SJCRH30 (cell line): ENCODE results near the gene CCDC57. TPM values are rescaled to one million over a fixed set of nuclear protein-coding genes. Genes with fewer than 3 reads are reported as not detected.

Experiments
- DNase-seq, 2 experiments: peaks; one replicate each; pipeline ENCODE4 v3.0.0-alpha.2; 2015 to 2020
- H3K27ac ChIP-seq: fragments of 250-450 bp; sonication (Bioruptor Pico); 2 replicates; pipeline ENCODE4 v1.5.1; 2020; ENCODE audit warnings: mild to moderate bottlenecking, moderate library complexity
- H3K27me3 ChIP-seq: fragments of 250-450 bp; sonication (Bioruptor Pico); 2 replicates; pipeline ENCODE4 v1.5.1; 2020; ENCODE audit warnings: mild to moderate bottlenecking, moderate library complexity
- H3K36me3 ChIP-seq: fragments of 250-450 bp; sonication (Bioruptor Pico); 2 replicates; pipeline ENCODE4 v1.5.1; 2020; ENCODE audit warnings: mild to moderate bottlenecking, moderate library complexity
- H3K4me1 ChIP-seq: fragments of 250-450 bp; sonication (Bioruptor Pico); 2 replicates; pipeline ENCODE4 v1.5.1; 2020; ENCODE audit warnings: mild to moderate bottlenecking, moderate library complexity
- H3K4me3 ChIP-seq: fragments of 250-450 bp; sonication (Bioruptor Pico); 2 replicates; pipeline ENCODE4 v1.5.1; 2020; ENCODE audit warnings: mild to moderate bottlenecking, moderate library complexity
- H3K9me3 ChIP-seq: fragments of 250-450 bp; sonication (Bioruptor Pico); replicated peaks from 2 replicates; pipeline ENCODE4 v1.5.1; 2020; ENCODE audit warnings: mild to moderate bottlenecking, moderate library complexity
- total RNA-seq: library from RNA; depleted of rRNA; stranded (reverse); fragments of >200 nt; shearing (Covaris generic); gene quantifications from 2 replicates; pipeline ENCODE4 v1.2.3, GENCODE V29; 2014

Gene CCDC57
- total RNA-seq, 1 experiment from 2014 or later = 23.5 TPM

DNA sequence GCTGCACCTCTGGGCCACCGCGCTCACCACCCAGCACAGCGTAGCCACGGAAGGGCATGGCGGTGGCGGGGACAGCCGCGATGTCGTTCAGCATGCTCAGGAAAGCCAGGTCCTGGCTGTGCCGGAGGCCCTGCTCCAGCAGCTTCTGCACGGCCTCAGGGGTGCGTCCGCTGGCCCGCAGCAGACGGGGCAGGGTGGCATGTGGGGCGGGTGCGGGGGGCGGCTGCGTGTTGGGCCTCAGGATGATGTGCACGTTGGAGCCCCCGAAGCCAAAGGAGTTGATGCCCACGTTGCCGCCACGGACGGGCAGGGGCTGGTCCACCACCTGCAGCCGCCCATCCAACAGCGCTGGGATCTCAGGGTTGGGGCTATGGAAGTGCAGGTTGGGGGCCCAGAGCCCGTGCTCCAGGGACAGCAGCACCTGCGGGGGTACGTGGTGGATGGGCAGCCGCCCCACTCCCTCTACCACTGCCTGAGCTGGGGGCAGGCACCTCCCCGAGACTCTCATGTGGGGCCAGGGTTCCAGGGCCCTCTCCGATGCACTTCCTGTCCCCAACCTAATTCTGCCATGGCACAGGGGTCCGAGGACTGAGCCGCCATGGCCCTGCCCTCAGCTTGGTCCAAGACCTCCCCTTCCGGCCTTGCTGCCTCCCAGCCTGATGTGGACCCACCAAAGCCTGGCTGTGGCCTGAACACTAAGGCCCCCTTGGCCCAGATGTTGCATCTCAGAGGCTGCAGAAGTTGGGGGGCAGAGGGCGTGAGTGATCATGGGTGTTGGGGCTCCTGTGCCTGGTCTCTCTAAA, 121.2 kb downstream of the CCDC57 start:
- no peak for DNase-seq
- Histone ChIP-seq H3K4me3 (no peak overlapping the region), H3K9me3 (no peaks in the 10 kb centered on the region), H3K27ac (no peak overlapping the region), H3K27me3 (no peaks in the 10 kb centered on the region), H3K4me1 (peaks cover 3% of the 10 kb centered on the region; the same call in 1 of the 2 replicates), H3K36me3 (peaks cover 96% of the 10 kb centered on the region)

DNA sequence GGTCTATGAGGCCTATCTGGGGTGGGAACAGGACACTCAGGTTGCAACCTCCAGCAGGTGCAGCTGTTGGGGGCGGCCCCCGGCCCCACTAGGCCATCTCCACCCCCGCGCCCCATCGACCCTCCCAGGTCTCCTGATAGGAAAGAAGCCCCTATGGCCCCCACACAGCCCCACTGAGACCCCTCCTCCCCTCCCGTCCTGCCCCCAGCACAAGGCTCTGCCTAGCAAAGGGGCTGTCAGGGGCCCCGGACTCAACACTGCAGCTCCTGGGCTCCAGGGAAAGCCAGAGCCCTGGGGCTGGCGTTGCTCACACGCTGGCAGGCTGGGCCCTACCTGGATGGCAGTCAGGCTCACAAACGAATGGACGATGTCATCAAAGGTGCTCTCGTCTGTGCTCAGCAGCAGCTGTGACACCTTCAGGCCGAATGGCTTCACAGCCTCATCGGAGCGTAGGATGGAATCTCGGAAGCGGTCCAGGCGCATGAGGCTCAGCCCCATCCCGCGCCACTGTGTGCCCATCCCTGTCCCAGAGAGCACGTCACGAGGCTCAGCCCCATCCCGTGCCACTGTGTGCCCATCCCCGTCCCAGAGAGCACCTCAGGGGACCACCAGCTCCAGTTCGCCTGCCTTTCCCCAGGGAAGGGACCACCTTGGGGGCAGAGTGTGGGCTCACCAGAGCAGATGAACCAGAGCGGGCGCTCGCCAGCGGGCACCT, 121.9 kb downstream of the CCDC57 start:
- Histone ChIP-seq H3K9me3 (no peaks in the 10 kb centered on the region), H3K4me1 (no peaks in the 10 kb centered on the region), H3K36me3 (peaks cover 96% of the 10 kb centered on the region), H3K27me3 (no peaks in the 10 kb centered on the region), H3K4me3 (no peak overlapping the region), H3K27ac (no peak overlapping the region)
- DNase-seq = no peak

DNA sequence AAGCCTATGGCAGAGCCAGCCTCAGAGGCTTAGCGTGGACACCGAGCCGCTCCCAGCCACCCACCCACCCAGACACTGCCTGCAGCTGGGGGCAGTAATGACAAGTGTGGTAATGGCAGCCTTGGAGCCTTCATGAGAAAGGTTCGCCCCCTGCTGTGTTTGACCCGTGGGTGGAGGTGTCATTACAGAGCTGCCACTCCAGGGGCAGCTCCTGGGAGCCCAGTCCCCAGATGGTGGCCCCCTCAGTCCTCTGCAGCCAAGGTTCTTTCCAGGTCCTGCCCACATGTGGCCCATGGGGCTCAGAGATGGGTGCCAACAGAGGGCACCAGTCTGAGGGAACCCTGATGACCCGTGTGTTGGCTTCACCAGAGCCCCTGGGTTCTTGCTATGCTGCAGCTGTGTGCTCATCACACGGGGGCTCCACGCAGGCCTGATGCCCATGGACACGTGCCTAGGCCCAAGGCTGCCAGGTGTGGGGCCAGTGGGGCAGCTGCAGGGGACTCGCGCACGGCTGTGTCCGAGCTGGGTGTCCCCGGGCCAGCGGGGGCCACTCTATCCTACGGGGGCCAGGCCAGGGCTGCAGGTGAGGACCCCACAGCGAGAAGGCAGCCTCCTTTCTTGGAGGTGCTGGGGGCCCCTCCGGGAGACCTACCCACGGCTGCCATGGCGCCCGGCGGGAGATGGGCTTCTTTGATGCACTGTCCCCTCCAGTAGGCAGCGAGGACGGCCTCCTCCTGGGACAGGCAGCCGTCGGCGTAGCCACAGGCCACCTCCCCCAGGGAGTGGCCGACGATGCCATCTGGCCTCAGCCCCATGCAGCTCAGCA, 122.7 kb downstream of the CCDC57 start:
- no peak overlapping the region for H3K4me3 ChIP-seq
- DNase-seq = no peak
- no peaks in the 10 kb centered on the region for H3K4me1 ChIP-seq
- H3K36me3 ChIP-seq = peaks cover 96% of the 10 kb centered on the region
- no peaks in the 10 kb centered on the region for H3K9me3 ChIP-seq
- no peaks in the 10 kb centered on the region for H3K27me3 ChIP-seq
- no peak overlapping the region for H3K27ac ChIP-seq

DNA sequence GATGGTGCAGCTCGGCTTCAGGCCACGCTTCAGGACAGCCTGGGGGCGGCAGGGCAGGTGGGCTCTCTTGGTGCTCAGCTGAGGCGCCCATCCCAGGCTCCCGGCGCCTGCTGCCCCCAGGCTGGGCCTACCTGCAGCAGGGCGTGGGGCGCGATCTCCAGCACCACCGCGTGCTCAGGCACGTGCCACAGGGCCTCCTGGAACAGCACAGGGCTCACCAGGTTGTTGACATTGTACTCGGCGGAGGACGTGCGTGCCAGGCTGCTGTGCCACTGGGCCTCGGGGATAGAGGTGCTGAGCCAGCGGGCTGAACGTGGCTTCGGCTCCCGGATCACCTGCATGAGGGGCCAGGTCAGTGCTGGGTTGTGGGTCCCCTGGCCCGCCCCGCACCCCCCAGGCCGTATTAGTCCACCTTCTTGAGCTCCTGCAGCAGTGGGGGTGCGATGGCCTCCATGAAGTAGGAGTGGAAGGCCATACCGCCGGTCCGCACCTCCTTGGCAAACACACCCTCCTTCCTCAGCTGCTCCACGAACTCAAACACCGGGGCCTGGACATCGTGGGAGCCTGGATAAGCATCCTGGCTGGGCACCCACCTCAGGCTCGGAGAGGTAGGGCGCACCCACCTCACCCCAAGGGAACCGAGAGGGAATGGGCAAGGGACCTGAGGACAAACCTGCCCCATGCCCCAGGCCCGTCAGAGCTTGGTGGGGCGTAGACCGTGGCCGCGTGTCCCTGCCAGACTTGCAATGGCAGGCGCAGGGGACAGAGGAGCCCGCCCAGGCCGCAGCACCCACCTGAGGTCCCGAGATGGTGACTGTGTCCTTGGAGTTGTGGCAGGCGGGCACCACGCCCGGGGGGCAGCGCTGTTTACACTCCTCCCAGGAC, 123.6 kb downstream of the CCDC57 start:
- Histone ChIP-seq H3K4me3 (no peak overlapping the region), H3K27me3 (no peaks in the 10 kb centered on the region), H3K36me3 (peaks cover 99% of the 10 kb centered on the region), H3K4me1 (no peaks in the 10 kb centered on the region), H3K27ac (no peak overlapping the region), H3K9me3 (no peaks in the 10 kb centered on the region)
- no peak for DNase-seq

DNA sequence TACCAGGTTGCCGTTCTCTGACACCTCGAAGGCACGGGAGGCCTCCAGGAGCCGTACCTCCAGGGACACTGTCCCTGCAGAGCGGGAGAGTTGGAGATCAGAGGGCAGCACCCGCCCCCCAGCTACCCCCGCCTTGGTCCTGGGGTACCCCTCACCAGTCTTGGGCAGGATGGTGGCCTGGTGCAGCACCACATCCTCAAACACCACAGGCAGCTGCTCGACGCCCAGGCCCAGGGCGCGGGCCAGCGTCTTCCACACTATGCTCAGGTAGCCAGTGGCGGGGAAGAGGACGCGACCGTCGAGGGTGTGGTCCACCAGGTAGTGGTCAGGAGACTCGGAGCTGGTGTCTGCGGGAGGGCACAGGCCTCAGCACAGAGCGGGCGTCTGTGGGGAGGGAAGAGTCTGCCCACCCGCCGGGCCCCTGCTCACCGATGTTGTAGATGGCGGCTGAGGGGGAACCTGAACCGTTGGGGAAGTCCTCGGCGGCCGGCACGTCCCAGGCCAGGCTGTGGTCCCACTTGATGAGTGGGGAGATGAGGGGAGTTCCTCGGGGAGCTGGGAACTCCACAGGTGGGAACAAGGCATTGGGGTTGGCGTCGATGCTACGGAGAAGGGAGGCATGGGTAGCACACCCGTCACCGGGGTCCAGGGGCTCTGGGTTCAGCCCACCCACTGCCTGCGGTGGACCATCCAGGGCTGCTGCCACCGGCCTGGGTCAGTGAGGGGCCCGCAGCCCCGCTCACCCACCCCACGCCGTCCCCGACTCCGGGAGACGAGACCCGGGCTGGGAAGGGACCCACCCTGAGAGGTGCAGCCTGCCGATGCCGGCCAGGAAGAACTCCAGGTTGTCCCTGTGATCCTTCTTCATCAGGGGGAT, 124.4 kb downstream of the CCDC57 start:
- Histone ChIP-seq H3K27me3 (no peaks in the 10 kb centered on the region), H3K4me3 (no peak overlapping the region), H3K9me3 (no peaks in the 10 kb centered on the region), H3K27ac (no peak overlapping the region), H3K4me1 (no peaks in the 10 kb centered on the region), H3K36me3 (peaks cover 100% of the 10 kb centered on the region)
- no peak for DNase-seq

DNA sequence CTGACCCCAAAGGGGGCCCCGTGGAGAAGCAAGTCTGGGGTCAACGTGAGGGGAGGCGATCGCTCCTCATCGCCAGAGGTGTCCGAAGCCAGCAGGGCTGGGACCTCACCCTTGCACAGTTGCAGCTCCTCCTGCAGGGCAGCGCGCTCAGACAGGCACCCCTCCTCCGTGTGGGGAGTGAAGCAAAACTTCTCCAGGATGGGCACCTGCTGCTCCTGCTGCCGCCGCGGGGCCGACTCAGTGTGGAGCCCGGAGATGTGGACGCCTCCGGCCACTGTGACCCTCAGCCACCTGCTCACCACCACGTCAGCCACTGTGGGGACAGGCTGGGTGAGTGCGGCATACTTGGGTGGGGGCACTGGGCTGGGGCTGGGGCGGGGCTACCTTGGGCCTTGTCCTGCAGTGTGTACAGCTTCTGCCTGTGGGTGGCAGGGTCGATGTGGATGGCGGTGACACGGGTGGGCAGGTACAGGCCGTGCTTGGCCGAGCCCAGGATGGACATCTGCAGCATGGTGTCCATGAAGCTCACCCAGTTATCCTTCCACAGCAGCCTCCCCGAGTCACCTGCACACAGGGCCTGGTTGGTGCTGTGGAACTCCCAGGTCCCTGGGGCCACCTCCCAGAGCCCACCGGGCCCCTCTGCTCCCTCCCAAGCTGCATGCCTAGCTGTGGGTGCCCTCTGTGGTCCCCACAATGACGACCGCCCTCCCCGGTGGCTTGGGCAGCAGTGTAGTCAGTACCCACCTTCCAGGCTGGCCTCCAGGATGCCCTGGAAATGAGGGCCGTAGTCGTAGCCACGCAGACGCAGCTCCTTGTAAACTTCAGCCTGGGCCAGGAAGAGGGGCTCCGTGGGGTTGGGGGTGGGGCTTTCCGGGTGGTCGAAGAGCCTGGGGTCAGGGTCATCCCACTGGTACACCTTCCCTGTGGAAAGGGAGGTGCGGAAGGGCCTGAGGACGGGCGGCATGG, 125.4 kb downstream of the CCDC57 start:
- H3K27ac ChIP-seq = no peak overlapping the region
- H3K36me3 ChIP-seq = peaks cover 100% of the 10 kb centered on the region
- no peak overlapping the region for H3K4me3 ChIP-seq
- no peaks in the 10 kb centered on the region for H3K9me3 ChIP-seq
- H3K4me1 ChIP-seq = no peaks in the 10 kb centered on the region
- no peaks in the 10 kb centered on the region for H3K27me3 ChIP-seq
- DNase-seq = no peak

DNA sequence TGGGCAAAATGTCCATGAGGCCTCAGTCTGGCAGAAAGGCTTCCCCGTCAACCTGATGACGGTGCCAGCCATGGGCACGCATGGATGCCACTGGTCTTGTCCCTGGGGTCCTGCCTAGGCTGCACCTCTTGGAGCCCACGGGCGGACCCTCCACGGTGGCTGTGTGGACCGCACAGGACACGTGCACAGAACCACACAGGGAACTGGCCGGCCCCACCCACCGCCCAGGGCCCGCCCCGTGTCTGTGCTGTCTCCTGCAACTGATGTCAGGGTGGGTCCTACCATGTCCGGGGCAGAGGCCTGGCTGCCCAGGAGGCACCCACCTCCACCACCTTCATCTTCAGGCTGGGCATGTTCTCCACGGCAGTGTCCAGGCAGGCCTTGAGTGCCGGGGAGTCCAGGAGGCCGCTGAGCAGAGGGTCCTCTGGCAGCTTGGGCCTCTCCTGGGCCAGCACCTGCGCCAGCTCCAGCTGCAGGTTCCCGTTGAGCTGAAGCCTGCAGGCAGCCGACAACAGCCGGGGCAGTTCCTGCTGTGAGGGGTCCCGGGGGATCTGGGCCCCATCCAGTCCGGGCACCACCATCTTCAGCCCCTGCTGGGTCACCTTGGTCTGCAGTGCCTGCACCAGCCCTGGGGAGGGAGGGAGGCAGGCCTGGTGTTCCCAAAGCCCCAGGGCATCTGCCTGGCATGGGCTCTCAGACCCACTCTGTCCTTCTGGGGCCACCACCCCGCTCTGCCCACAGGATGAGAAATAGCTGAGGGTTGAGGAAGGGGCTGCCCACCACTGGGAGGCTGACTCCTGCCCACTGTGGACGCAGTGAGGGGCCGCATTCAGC, 126.5 kb downstream of the CCDC57 start:
- H3K4me3 ChIP-seq = no peak overlapping the region
- no peaks in the 10 kb centered on the region for H3K27me3 ChIP-seq
- H3K4me1 ChIP-seq = no peaks in the 10 kb centered on the region
- peaks cover 98% of the 10 kb centered on the region for H3K36me3 ChIP-seq
- H3K27ac ChIP-seq = no peak overlapping the region
- no peaks in the 10 kb centered on the region for H3K9me3 ChIP-seq
- no peak for DNase-seq

DNA sequence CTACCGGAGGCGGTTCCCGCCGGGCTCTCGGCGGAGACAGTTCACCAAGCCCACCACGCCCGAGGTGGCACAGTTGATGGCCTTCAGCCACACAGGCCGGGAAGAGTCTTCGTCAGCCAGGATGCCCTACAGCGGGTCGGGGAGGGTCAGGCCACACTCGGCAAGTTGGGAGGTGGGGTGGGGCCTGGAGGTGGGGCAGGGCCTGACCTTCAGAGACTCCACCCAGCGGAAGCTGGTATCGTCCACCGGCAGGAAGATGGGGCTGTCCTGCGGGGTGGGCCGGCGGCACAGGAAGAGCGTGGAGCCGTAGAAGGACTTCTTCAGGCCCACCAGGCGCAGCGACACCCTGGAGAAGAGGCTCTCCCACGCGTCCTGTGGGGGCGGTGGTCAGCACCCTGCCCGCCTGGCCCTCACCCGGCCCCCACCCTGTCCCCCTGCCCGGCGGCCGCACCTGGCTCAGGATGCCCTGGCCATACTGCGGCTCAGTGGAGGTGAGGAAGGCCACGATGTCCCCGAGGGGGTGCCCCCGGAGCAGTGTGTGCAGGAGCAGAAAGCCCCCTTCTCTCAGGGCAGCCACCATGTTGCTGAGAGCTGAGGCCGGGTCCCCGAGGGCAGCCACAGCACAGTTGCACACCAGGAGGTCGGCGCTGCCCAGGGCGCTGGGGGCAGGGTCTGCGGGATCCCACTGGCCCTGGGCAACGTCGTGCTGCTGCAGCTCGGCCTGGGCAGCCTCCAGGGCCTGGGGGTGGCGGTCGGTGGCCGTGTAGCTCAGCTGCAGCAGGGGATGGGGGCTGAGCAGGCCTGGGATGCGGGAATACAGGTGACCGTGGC, 127.4 kb downstream of the CCDC57 start:
- Histone ChIP-seq H3K27me3 (no peaks in the 10 kb centered on the region), H3K4me1 (no peaks in the 10 kb centered on the region), H3K36me3 (peaks cover 98% of the 10 kb centered on the region), H3K9me3 (no peaks in the 10 kb centered on the region), H3K27ac (no peak overlapping the region), H3K4me3 (no peak overlapping the region)
- DNase-seq = no peak

DNA sequence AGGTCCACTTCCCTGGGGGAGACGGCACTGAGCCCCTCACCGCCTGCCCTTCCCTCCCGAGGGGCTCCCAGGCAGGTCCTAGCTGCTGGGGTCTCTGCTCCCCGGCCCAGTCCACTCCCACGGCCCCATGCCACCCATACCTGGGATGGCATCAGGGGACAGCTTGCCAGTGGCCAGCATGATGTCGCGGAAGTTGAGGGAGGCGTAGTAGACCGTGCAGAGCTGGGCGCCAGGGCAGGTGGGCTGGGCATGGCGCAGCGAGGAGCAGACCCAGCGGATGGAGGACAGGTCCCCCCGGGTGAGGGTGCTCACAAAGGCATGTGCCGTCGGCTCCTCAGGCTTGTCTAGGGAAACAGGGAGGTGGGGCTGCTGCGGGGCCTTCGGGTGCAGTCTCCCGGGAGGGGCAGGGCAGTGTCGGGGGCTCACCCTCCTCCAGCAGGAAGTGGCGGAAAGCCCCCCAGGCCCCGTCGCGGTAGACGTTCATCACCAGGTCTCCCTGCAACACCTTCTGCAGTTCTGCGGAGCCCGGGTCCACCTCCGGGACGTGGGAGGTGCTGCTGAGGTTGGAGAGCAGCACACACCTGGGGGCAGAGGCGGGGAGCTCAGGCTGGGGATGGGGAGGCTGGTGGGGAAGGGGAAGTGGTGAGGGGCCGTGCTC, 128.1 kb downstream of the CCDC57 start:
- no peak overlapping the region for H3K27ac ChIP-seq
- H3K36me3 ChIP-seq = peaks cover 98% of the 10 kb centered on the region
- DNase-seq = no peak
- no peaks in the 10 kb centered on the region for H3K27me3 ChIP-seq
- no peaks in the 10 kb centered on the region for H3K4me1 ChIP-seq
- no peaks in the 10 kb centered on the region for H3K9me3 ChIP-seq
- no peak overlapping the region for H3K4me3 ChIP-seq

DNA sequence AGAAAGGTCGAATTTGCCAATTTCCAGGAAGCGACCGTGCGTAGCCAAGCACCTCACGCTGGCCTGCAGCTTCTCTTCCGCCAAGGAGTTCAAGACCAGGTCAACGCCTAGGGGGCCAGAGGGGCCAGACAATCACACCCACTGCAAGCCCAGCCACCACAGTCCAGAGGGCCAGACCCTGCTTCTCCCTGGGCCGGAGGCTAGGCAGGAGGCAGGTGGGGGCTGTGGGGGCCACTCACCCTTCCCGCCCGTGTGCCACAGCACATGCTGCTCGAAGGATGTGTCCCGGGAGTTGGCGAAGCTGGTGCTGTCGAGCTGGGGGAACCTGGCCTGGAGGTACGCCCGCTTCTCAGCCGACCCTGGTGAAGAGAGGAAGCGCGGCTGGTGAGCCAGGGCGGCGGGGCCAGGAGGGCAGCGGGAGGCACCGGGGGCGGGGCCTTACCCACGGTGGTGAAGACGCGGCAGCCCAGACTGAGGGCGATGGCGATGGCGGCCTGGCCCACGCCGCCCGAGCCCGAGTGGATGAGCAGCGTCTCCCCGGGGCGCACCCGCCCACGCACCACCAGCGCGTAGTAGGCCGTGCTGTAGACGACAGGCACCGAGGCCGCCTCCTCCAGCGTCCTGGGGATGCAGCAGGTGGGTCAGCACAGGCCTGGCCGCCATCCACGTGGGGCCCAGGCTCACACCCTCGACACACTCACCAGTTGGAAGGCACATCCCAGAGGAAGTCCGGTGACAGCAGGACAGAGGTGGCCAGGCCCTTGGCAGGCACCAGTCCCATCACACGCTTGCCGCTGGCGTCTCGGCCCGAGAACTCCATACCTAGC, 128.9 kb downstream of the CCDC57 start:
- no peaks in the 10 kb centered on the region for H3K4me1 ChIP-seq
- no peaks in the 10 kb centered on the region for H3K27me3 ChIP-seq
- H3K36me3 ChIP-seq = peaks cover 95% of the 10 kb centered on the region
- no peaks in the 10 kb centered on the region for H3K9me3 ChIP-seq
- no peak overlapping the region for H3K4me3 ChIP-seq
- H3K27ac ChIP-seq = no peak overlapping the region
- DNase-seq = no peak
